Astrocyte (in vitro differentiated cells and primary cell): ENCODE results near the gene CD99L2.
"Not testable (repeated sequence)": the region's sequence is repeated elsewhere in the genome, so short reads cannot be mapped to it uniquely, and the experiment has no call there.

Experiments used
- CTCF ChIP-seq: IDR thresholded peaks from 2 replicates; pipeline ENCODE4 v1.5.1; 2011; ENCODE audit warnings: low read depth, mild to moderate bottlenecking, inconsistent platforms, low read length, moderate library complexity; ENCODE audit not compliant: insufficient read depth
- EZH2 ChIP-seq: IDR thresholded peaks from 2 replicates; pipeline ENCODE4 v1.6.1; 2012; ENCODE audit warnings: mild to moderate bottlenecking, low read length, inconsistent platforms; ENCODE audit not compliant: insufficient read depth

DNA sequence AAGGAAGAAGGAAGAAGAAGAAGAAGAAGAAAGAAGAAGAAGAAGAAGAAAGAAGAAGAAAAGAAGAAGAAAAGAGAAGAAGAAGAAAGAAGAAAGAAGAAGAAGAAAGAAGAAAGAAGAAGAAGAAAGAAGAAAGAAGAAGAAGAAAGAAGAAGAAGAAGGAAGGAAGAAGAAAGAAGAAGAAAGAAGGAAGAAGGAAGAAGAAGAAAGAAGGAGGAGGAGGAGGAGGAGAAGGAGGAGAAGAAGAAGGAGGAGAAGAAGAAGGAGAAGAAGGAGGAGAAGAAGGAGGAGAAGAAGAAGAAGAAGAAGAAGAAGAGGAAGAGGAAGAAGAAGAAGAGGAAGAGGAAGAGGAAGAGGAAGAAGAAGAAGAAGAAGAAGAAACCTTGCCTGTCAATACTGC is 74.1 kb downstream of the CD99L2 start:
- not testable (repeated sequence) for TF ChIP-seq CTCF, EZH2
